Neuronal stem cell (in vitro differentiated cells): ENCODE results near the gene PCDH19. TPM values are rescaled to one million over a fixed set of nuclear protein-coding genes. Genes with fewer than 3 reads are reported as not detected.

Experiments used
- DNase-seq: peaks from one replicate; pipeline ENCODE4 v3.0.0-alpha.2; 2013; ENCODE audit warnings: low spot score
- H2AFZ ChIP-seq: one replicate; pipeline ENCODE4 v1.6.1; 2013; ENCODE audit warnings: mild to moderate bottlenecking, low read length, inconsistent platforms
- H2AK5ac ChIP-seq: 2 replicates; pipeline ENCODE4 v1.6.1; 2013; ENCODE audit warnings: low read depth, mild to moderate bottlenecking, inconsistent platforms, low read length, moderate library complexity, mixed read lengths
- H2BK120ac ChIP-seq: 2 replicates; pipeline ENCODE4 v1.6.1; 2013; ENCODE audit warnings: low read depth, mild to moderate bottlenecking, inconsistent platforms, low read length, moderate library complexity, mixed read lengths
- H2BK12ac ChIP-seq: one replicate; pipeline ENCODE4 v1.6.1; 2013; ENCODE audit warnings: low read length, inconsistent platforms
- H2BK15ac ChIP-seq: 2 replicates; pipeline ENCODE4 v1.6.1; 2013; ENCODE audit warnings: mild to moderate bottlenecking, low read length, inconsistent platforms, mixed read lengths
- H2BK5ac ChIP-seq: one replicate; pipeline ENCODE4 v1.6.1; 2013; ENCODE audit warnings: inconsistent platforms, mild to moderate bottlenecking, low read length, moderate library complexity
- H3K14ac ChIP-seq: one replicate; pipeline ENCODE4 v1.6.1; 2013; ENCODE audit warnings: low read length, inconsistent platforms
- H3K18ac ChIP-seq: 2 replicates; pipeline ENCODE4 v1.6.1; 2013; ENCODE audit warnings: low read length, inconsistent platforms
- H3K23ac ChIP-seq: 2 replicates; pipeline ENCODE4 v1.6.1; 2013; ENCODE audit warnings: low read depth, mild to moderate bottlenecking, mixed read lengths, low read length, inconsistent platforms; ENCODE audit not compliant: poor library complexity
- H3K27ac ChIP-seq: replicated peaks from 3 replicates; pipeline ENCODE4 v1.5.1; 2013; ENCODE audit warnings: low read length, inconsistent platforms
- H3K27me3 ChIP-seq, 3 experiments: 2 replicates each; pipeline ENCODE4 v1.6.1; 2013; ENCODE audit warnings: low read length in 3 of 3, mild to moderate bottlenecking in 2 of 3, inconsistent platforms in 1 of 3, low read depth in 1 of 3, mixed read lengths in 1 of 3, moderate library complexity in 1 of 3; ENCODE audit not compliant: control insufficient read depth in 3 of 3, insufficient read depth in 3 of 3
- H3K36me3 ChIP-seq, 2 donors: replicated peaks in 1 of 2; 2 replicates each; pipeline ENCODE4 v1.6.1; 2013; ENCODE audit warnings: low read length in 2 of 2; ENCODE audit not compliant: control insufficient read depth in 2 of 2, insufficient read depth in 2 of 2
- H3K4ac ChIP-seq: 2 replicates; pipeline ENCODE4 v1.6.1; 2013; ENCODE audit warnings: inconsistent platforms, mild to moderate bottlenecking, low read length, moderate library complexity
- H3K4me1 ChIP-seq, 2 donors: 1 replicate in 1 of 2; 2 replicates in 1 of 2; pipeline ENCODE4 v1.6.1; 2013; ENCODE audit warnings: low read length in 2 of 2, low read depth in 1 of 2; ENCODE audit not compliant: control insufficient read depth in 2 of 2, insufficient read depth in 1 of 2
- H3K4me2 ChIP-seq: one replicate; pipeline ENCODE4 v1.6.1; 2013; ENCODE audit warnings: mild to moderate bottlenecking, low read length, inconsistent platforms; ENCODE audit not compliant: insufficient read depth, poor library complexity, severe bottlenecking
- H3K4me3 ChIP-seq, 2 donors: 2 replicates each; pipeline ENCODE4 v1.5.1; 2013; ENCODE audit warnings: low read length in 2 of 2, mild to moderate bottlenecking in 2 of 2, inconsistent platforms in 1 of 2, moderate library complexity in 1 of 2
- H3K79me1 ChIP-seq: one replicate; pipeline ENCODE4 v1.6.1; 2013; ENCODE audit warnings: low read depth, mild to moderate bottlenecking, inconsistent platforms, low read length, moderate library complexity
- H3K9ac ChIP-seq: one replicate; pipeline ENCODE4 v1.6.1; 2013; ENCODE audit warnings: mild to moderate bottlenecking, low read depth, low read length, inconsistent platforms; ENCODE audit not compliant: poor library complexity
- H3K9me3 ChIP-seq, 2 donors: replicated peaks in 1 of 2; 2 replicates each; pipeline versions ENCODE3 to v1.6.1; 2013; ENCODE audit warnings: low read length in 2 of 2, mild to moderate bottlenecking in 2 of 2, inconsistent platforms in 1 of 2, low read depth in 1 of 2, mixed read lengths in 1 of 2, moderate library complexity in 1 of 2; ENCODE audit not compliant: control insufficient read depth in 2 of 2, insufficient read depth in 1 of 2
- H4K8ac ChIP-seq: one replicate; pipeline ENCODE4 v1.6.1; 2013; ENCODE audit warnings: low read depth, mild to moderate bottlenecking, inconsistent platforms, low read length, moderate library complexity
- H4K91ac ChIP-seq: one replicate; pipeline ENCODE4 v1.6.1; 2013; ENCODE audit warnings: low read length, low read depth, mild to moderate bottlenecking, inconsistent platforms; ENCODE audit not compliant: poor library complexity
- WGBS, 2 donors: extraction: QIAGEN DNeasy Blood & Tissue Kit; methylation state at CpG; one replicate each; pipeline ENCODE4 v1.1.7; 2013; ENCODE audit warnings: missing lambda C conversion rate in 2 of 2, mixed read lengths in 1 of 2; ENCODE audit not compliant: insufficient read length in 2 of 2, insufficient replicate concordance in 1 of 2; ENCODE audit errors: extremely low coverage in 2 of 2; 5-methylcytosine and 5-hydroxymethylcytosine counted together
- polyA plus RNA-seq, 2 experiments: library from polyadenylated mRNA; stranded (reverse); fragments of 200-250 nt; gene quantifications; one replicate each; pipeline ENCODE4 v1.2.3, GENCODE V29; 2013

PCDH19 gene
- 3.0 TPM for polyA plus RNA-seq (2013, experiment 1 of 2)
- polyA plus RNA-seq (2013, experiment 2 of 2), result 5.4 TPM

GRCh38 chrX:100409610-100410590 is at the start of gene PCDH19:
Gene PCDH19 (minus strand): TSS chrX:100410273. CDS start chrX:100408597, 1,676 bp downstream.
- no CpG with 5 or more reads among the region's 91 CpGs for WGBS, 2 donors

GRCh38 chrX:100449696-100450608 is 39.9 kb upstream of the PCDH19 start:
- H3K36me3 ChIP-seq, result no peaks in the 10 kb centered on the region
- H3K4ac ChIP-seq, result no peak overlapping the region
- H4K91ac ChIP-seq, result no peak overlapping the region
- H3K14ac ChIP-seq, result no peak overlapping the region
- no peaks in the 10 kb centered on the region for H3K9me3 ChIP-seq
- peak overlapping the region; percentile 36 for H2AFZ ChIP-seq
- H3K27ac ChIP-seq, result no peak overlapping the region
- no peak overlapping the region for H3K4me2 ChIP-seq
- H3K9ac ChIP-seq, result no peak overlapping the region
- no peak overlapping the region for H3K23ac ChIP-seq
- no peaks in the 10 kb centered on the region for H3K27me3 ChIP-seq
- no peak overlapping the region for H4K8ac ChIP-seq
- H3K18ac ChIP-seq, result no peak overlapping the region
- WGBS, 2 donors, result no CpG with 5 or more reads among the region's 15 CpGs
- no peak overlapping the region for H2AK5ac ChIP-seq
- no peak overlapping the region for H2BK5ac ChIP-seq
- H2BK12ac ChIP-seq, result no peak overlapping the region
- no peaks in the 10 kb centered on the region for H3K79me1 ChIP-seq
- H3K4me3 ChIP-seq, result no peak overlapping the region
- no peaks in the 10 kb centered on the region for H3K4me1 ChIP-seq
- no peak overlapping the region for H2BK120ac ChIP-seq
- no peak overlapping the region for H2BK15ac ChIP-seq
- no peak for DNase-seq

More at GRCh38 chrX:100409610-100410590, at the start of gene PCDH19:
- Histone ChIP-seq H3K18ac (peak within 1 kb of the TSS; percentile 71), H4K8ac (no peak within 1 kb of the TSS), H3K4me1 (peaks cover 2 to 7% of the 10 kb centered on the region in 2 donors), H2BK120ac (no peak within 1 kb of the TSS), H2AFZ (peak within 1 kb of the TSS; percentile 92), H2BK15ac (no peak within 1 kb of the TSS), H2BK12ac (peak within 1 kb of the TSS; percentile 3), H3K27me3 (peaks cover 5 to 61% (median 18%) of the 10 kb centered on the region in 3 experiments), H3K4me3 (peak within 1 kb of the TSS; percentile 71 to 86), H3K27ac (no peak within 1 kb of the TSS), H4K91ac (no peak within 1 kb of the TSS), H3K4ac (no peak within 1 kb of the TSS), H3K23ac (no peak within 1 kb of the TSS), H3K9ac (peak within 1 kb of the TSS; percentile 77), H3K79me1 (no peaks in the 10 kb centered on the region), H3K4me2 (peak within 1 kb of the TSS; percentile 66), H3K14ac (no peak within 1 kb of the TSS), H2BK5ac (no peak within 1 kb of the TSS), H2AK5ac (no peak within 1 kb of the TSS), H3K36me3 (peaks cover 0 to 22% of the 10 kb centered on the region in 2 donors), H3K9me3 (peaks cover 8 to 19% of the 10 kb centered on the region in 2 donors)
- DNase-seq, result no peak

GRCh38 chrX:100447655-100448397 is 37.8 kb upstream of the PCDH19 start:
- H2BK12ac ChIP-seq, result no peak overlapping the region
- no CpG with 5 or more reads among the region's 6 CpGs for WGBS, 2 donors
- H3K23ac ChIP-seq, result no peak overlapping the region
- peak; percentile 18 for DNase-seq
- H2BK15ac ChIP-seq, result no peak overlapping the region
- H4K8ac ChIP-seq, result no peak overlapping the region
- H3K36me3 ChIP-seq, result no peaks in the 10 kb centered on the region
- H3K27ac ChIP-seq, result no peak overlapping the region
- H2BK5ac ChIP-seq, result no peak overlapping the region
- H3K9ac ChIP-seq, result no peak overlapping the region
- H2AFZ ChIP-seq, result peak overlapping the region; percentile 83
- no peak overlapping the region for H3K18ac ChIP-seq
- no peak overlapping the region for H3K14ac ChIP-seq
- no peaks in the 10 kb centered on the region for H3K27me3 ChIP-seq
- H3K79me1 ChIP-seq, result no peaks in the 10 kb centered on the region
- no peak overlapping the region for H3K4ac ChIP-seq
- no peak overlapping the region for H4K91ac ChIP-seq
- H2AK5ac ChIP-seq, result no peak overlapping the region
- H3K4me2 ChIP-seq, result peak overlapping the region; percentile 45
- no peak overlapping the region for H2BK120ac ChIP-seq
- H3K4me1 ChIP-seq, result no peaks in the 10 kb centered on the region
- H3K4me3 ChIP-seq, result peak overlapping the region in 1 of 2 donors; percentile 35
- no peaks in the 10 kb centered on the region for H3K9me3 ChIP-seq
